Upper lobe of left lung (tissue), 4 donors: ENCODE data around the gene MORF4L1.

Experiments used
- POLR2A ChIP-seq, 4 donors: fragments of 450-650 bp; IDR thresholded peaks; one replicate each; pipeline ENCODE4 v1.5.1; 2016 to 2017; ENCODE audit warnings: antibody characterized with exemption in 4 of 4, mild to moderate bottlenecking in 2 of 4
- TF ChIP-seq, protein P1 (sequence below), 6 experiments: fragments of 450-650 bp in 4 of 6; fragments of 200-600 bp in 2 of 6; sonication (generic) in 2 of 6; IDR thresholded peaks; one replicate each; pipeline ENCODE4 v1.5.1; 2016 to 2019; ENCODE audit warnings: antibody characterized with exemption in 6 of 6

DNA sequence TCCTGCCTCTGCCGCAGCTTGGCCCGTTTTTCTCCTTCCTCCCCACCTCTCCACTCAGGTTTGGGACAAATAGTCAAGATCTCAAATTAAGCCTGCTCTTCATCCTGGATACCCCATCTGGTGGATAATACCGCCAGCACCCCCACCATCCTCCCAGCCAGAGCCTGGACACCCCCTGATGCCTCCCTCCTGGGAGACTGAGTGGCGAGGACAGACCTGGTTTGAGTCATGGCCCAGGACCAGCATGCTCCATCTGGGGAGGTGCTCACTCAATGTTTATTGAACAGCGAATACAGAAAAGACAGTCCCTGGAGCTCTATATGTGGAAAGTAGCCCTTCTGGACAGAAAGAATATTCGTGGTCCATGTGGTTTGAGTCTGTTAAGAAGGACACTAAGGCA is 48.8 kb downstream of the MORF4L1 start:
- TF ChIP-seq, protein P1, sequence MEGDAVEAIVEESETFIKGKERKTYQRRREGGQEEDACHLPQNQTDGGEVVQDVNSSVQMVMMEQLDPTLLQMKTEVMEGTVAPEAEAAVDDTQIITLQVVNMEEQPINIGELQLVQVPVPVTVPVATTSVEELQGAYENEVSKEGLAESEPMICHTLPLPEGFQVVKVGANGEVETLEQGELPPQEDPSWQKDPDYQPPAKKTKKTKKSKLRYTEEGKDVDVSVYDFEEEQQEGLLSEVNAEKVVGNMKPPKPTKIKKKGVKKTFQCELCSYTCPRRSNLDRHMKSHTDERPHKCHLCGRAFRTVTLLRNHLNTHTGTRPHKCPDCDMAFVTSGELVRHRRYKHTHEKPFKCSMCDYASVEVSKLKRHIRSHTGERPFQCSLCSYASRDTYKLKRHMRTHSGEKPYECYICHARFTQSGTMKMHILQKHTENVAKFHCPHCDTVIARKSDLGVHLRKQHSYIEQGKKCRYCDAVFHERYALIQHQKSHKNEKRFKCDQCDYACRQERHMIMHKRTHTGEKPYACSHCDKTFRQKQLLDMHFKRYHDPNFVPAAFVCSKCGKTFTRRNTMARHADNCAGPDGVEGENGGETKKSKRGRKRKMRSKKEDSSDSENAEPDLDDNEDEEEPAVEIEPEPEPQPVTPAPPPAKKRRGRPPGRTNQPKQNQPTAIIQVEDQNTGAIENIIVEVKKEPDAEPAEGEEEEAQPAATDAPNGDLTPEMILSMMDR (IDR thresholded peaks at IDR 0.05), result no peak
- TF ChIP-seq POLR2A (IDR thresholded peaks at IDR 0.05), result peak in 1 of 4 donors; percentile 40
